IMR-90 (cell line): Measurements from ENCODE around the gene ITGA2. TPM values are rescaled to one million over a fixed set of nuclear protein-coding genes. Genes with fewer than 3 reads are reported as not detected.

Experiments used
- ATAC-seq: fragments of 200-7000 bp; cut with Tn5 transposase; 2 replicates; pipeline ENCODE4 v1.9.1; 2020; ENCODE audit warnings: low read depth, mild to moderate bottlenecking, moderate library complexity
- BruUV-seq: library from RNA; stranded (reverse); fragments of 400-500 nt; replicated peaks from 2 replicates; lab custom pipeline; 2021; lab: Mats Ljungman, UMichigan
- CTCF ChIA-PET: fragments of 300-600 bp; formaldehyde crosslinking; extraction: SDS; loops from one replicate; lab custom pipeline; 2021; ENCODE audit warnings: antibody characterized with exemption; lab: Yijun Ruan, JAX
- POLR2A ChIA-PET: fragments of 300-600 bp; sonication (Branson Sonifier 250); formaldehyde crosslinking; loops from one replicate; lab custom pipeline; 2022; ENCODE audit warnings: antibody characterized with exemption; ENCODE audit not compliant: unreplicated experiment; lab: Charles Lee
- DNase-seq: peaks from one replicate; pipeline ENCODE4 v3.0.0; 2013
- H2AFZ ChIP-seq: replicated peaks from 2 replicates; pipeline ENCODE3; 2013; ENCODE audit warnings: low read length, mild to moderate bottlenecking; ENCODE audit not compliant: poor library complexity
- H2AK5ac ChIP-seq: 2 replicates; pipeline ENCODE4 v1.6.1; 2013; ENCODE audit warnings: low read depth, low read length, inconsistent platforms
- H2AK9ac ChIP-seq: replicated peaks from 2 replicates; pipeline ENCODE3; 2013; ENCODE audit warnings: mild to moderate bottlenecking, low read depth, low read length, moderate library complexity; ENCODE audit not compliant: poor library complexity
- H2BK120ac ChIP-seq: 2 replicates; pipeline ENCODE4 v1.6.1; 2013; ENCODE audit warnings: low read depth, low read length, inconsistent platforms
- H2BK15ac ChIP-seq: 3 replicates; pipeline ENCODE4 v1.6.1; 2013; ENCODE audit warnings: low read depth, low read length, inconsistent platforms
- H2BK20ac ChIP-seq: 2 replicates; pipeline ENCODE4 v1.6.1; 2013; ENCODE audit warnings: low read depth, mild to moderate bottlenecking, inconsistent platforms, low read length, moderate library complexity
- H2BK5ac ChIP-seq: 2 replicates; pipeline ENCODE4 v1.6.1; 2013; ENCODE audit warnings: mild to moderate bottlenecking, low read depth, low read length, inconsistent platforms; ENCODE audit not compliant: poor library complexity, severe bottlenecking
- H3K14ac ChIP-seq: replicated peaks from 2 replicates; pipeline ENCODE4 v1.6.1; 2013; ENCODE audit warnings: low read depth, low read length, inconsistent platforms
- H3K18ac ChIP-seq: 2 replicates; pipeline ENCODE4 v1.6.1; 2013; ENCODE audit warnings: low read depth, low read length, control low read depth
- H3K23ac ChIP-seq: 2 replicates; pipeline ENCODE4 v1.6.1; 2013; ENCODE audit warnings: low read depth, low read length, inconsistent platforms
- H3K27ac ChIP-seq: 2 replicates; pipeline ENCODE4 v1.5.1; 2013; ENCODE audit warnings: mild to moderate bottlenecking, control low read depth, low read length; ENCODE audit not compliant: insufficient read depth
- H3K27me3 ChIP-seq: 2 replicates; pipeline ENCODE4 v1.6.1; 2013; ENCODE audit warnings: low read length; ENCODE audit not compliant: control insufficient read depth, insufficient read depth
- H3K36me3 ChIP-seq: 2 replicates; pipeline ENCODE4 v1.6.1; 2013; ENCODE audit warnings: low read length, mixed read lengths; ENCODE audit not compliant: control insufficient read depth, insufficient read depth
- H3K4ac ChIP-seq: 2 replicates; pipeline ENCODE4 v1.6.1; 2013; ENCODE audit warnings: low read depth, low read length, inconsistent platforms
- H3K4me1 ChIP-seq: 2 replicates; pipeline ENCODE4 v1.6.1; 2013; ENCODE audit warnings: low read length, mixed read lengths; ENCODE audit not compliant: control insufficient read depth, insufficient read depth
- H3K4me2 ChIP-seq: 2 replicates; pipeline ENCODE4 v1.6.1; 2013; ENCODE audit warnings: low read depth, mild to moderate bottlenecking, control low read depth, low read length, moderate library complexity
- H3K4me3 ChIP-seq: 2 replicates; pipeline ENCODE4 v1.5.1; 2013; ENCODE audit warnings: low read depth, mild to moderate bottlenecking, control low read depth, low read length, moderate library complexity; ENCODE audit not compliant: insufficient read depth
- H3K56ac ChIP-seq: 2 replicates; pipeline ENCODE4 v1.6.1; 2013; ENCODE audit warnings: low read length, inconsistent platforms; ENCODE audit not compliant: insufficient read depth; ENCODE audit errors: extremely low read depth
- H3K79me1 ChIP-seq, 2 experiments: 2 replicates each; pipeline ENCODE4 v1.6.1; 2013; ENCODE audit warnings: low read length in 2 of 2, inconsistent platforms in 1 of 2, low read depth in 1 of 2
- H3K9ac ChIP-seq: 2 replicates; pipeline ENCODE4 v1.6.1; 2013; ENCODE audit warnings: low read depth, low read length, control low read depth
- H3K9me1 ChIP-seq: 2 replicates; pipeline ENCODE4 v1.6.1; 2013; ENCODE audit warnings: low read length, inconsistent platforms; ENCODE audit not compliant: insufficient read depth
- H3K9me3 ChIP-seq: 2 replicates; pipeline ENCODE4 v1.6.1; 2013; ENCODE audit warnings: low read length; ENCODE audit not compliant: control insufficient read depth, insufficient read depth
- H4K20me1 ChIP-seq: 2 replicates; pipeline ENCODE4 v1.6.1; 2013; ENCODE audit warnings: low read length, inconsistent platforms; ENCODE audit not compliant: insufficient read depth
- H4K5ac ChIP-seq: 2 replicates; pipeline ENCODE4 v1.6.1; 2013; ENCODE audit warnings: mild to moderate bottlenecking, low read depth, low read length, control low read depth
- H4K8ac ChIP-seq, 2 experiments: 2 replicates each; pipeline ENCODE4 v1.6.1; 2013; ENCODE audit warnings: low read depth in 2 of 2, low read length in 2 of 2, control low read depth in 1 of 2, inconsistent platforms in 1 of 2
- H4K91ac ChIP-seq: 2 replicates; pipeline ENCODE4 v1.6.1; 2013; ENCODE audit warnings: low read depth, low read length, inconsistent platforms; ENCODE audit not compliant: insufficient read depth
- CEBPB ChIP-seq: IDR thresholded peaks from 2 replicates; pipeline ENCODE4 v1.6.1; 2012; ENCODE audit warnings: low read depth, low read length, improper control_type of control experiment
- CHD1 ChIP-seq: IDR thresholded peaks from 2 replicates; pipeline ENCODE4 v1.6.1; 2012; ENCODE audit warnings: low read depth, low read length, improper control_type of control experiment
- CTCF ChIP-seq: conservative IDR thresholded peaks from 2 replicates; pipeline ENCODE4 v1.5.1; 2012; ENCODE audit warnings: mild to moderate bottlenecking, low read depth, low read length, improper control_type of control experiment
- FOS ChIP-seq: fragments of 150-350 bp; IDR thresholded peaks from 2 replicates; pipeline ENCODE4 v1.6.1; 2016; ENCODE audit warnings: low read depth, low read length
- MAZ ChIP-seq: IDR thresholded peaks from 2 replicates; pipeline ENCODE4 v1.6.1; 2012; ENCODE audit warnings: low read depth, mild to moderate bottlenecking, low read length, improper control_type of control experiment, moderate library complexity, borderline replicate concordance
- MXI1 ChIP-seq: IDR thresholded peaks from 2 replicates; pipeline ENCODE4 v1.6.1; 2012; ENCODE audit warnings: low read depth, mild to moderate bottlenecking, low read length, moderate library complexity, borderline replicate concordance
- POLR2A ChIP-seq: IDR thresholded peaks from 2 replicates; pipeline ENCODE4 v1.6.1; 2012; ENCODE audit warnings: mild to moderate bottlenecking, low read depth, low read length
- RFX5 ChIP-seq: IDR thresholded peaks from 2 replicates; pipeline ENCODE4 v1.8.0; 2012; ENCODE audit warnings: low read depth, mild to moderate bottlenecking, low read length, moderate library complexity
- SMC3 ChIP-seq: fragments of 150-350 bp; IDR thresholded peaks from 2 replicates; pipeline ENCODE4 v1.6.1; 2016; ENCODE audit warnings: low read depth, mild to moderate bottlenecking, antibody characterized with exemption, low read length, moderate library complexity
- USF2 ChIP-seq: fragments of 150-350 bp; IDR thresholded peaks from 2 replicates; pipeline ENCODE4 v1.6.1; 2017; ENCODE audit warnings: mild to moderate bottlenecking, antibody characterized with exemption, low read length, low read depth
- WGBS, 2 experiments: methylation state at CpG; one replicate each; pipeline versions ENCODE4 v1.1.5 to v1.1.7; 2013; ENCODE audit warnings: missing lambda C conversion rate in 2 of 2; ENCODE audit not compliant: insufficient read length in 1 of 2; ENCODE audit errors: extremely low coverage in 2 of 2; 5-methylcytosine and 5-hydroxymethylcytosine counted together
- dilution Hi-C: fragments of 300-500 bp; cut with HindIII; formaldehyde crosslinking; loops from one replicate; pipeline ENCODE4 v1.14.3; 2018; ENCODE audit warnings: low sequenced_read_pairs; ENCODE audit not compliant: unreplicated experiment
- in situ Hi-C: fragments of 300-500 bp; cut with MboI; formaldehyde crosslinking; loops from 3 replicates; pipeline ENCODE4 v1.14.3; 2019; ENCODE audit warnings: low sequenced_read_pairs, inconsistent platforms, mixed read lengths
- intact Hi-C: fragments of 100-400 bp; cut with micrococcal nuclease; formaldehyde crosslinking; loops from 2 replicates; pipeline ENCODE4 v1.10.0; 2022
- polyA plus RNA-seq, 3 experiments: library from polyadenylated mRNA; depleted of rRNA; stranded (reverse); fragments of >200 nt; gene quantifications; 2 replicates each; pipeline ENCODE4 v1.2.3, GENCODE V29; 2012; ENCODE audit warnings: low replicate concordance in 1 of 3
- total RNA-seq: library from RNA; depleted of rRNA; stranded (reverse); fragments of >200 nt; gene quantifications from 2 replicates; pipeline ENCODE4 v1.2.3, GENCODE V29; 2012

Gene ITGA2
- total and polyA plus RNA-seq, 2 of the 4 experiments (the other 2 are of a cell fraction): 23.3 to 93.4 TPM

- no peak for TF ChIP-seq CTCF
- TF ChIP-seq CEBPB: no peak
- TF ChIP-seq SMC3: no peak
- TF ChIP-seq MXI1: no peak
- no peak for TF ChIP-seq POLR2A
- TF ChIP-seq MAZ: no peak
- TF ChIP-seq CHD1: no peak
- TF ChIP-seq USF2: no peak
- TF ChIP-seq FOS: no peak
- no peak for TF ChIP-seq RFX5
- no peak overlapping the region for H2BK15ac ChIP-seq
- no peak overlapping the region for H3K4me3 ChIP-seq
- peak overlapping the region; percentile 13; the same call in 1 of the 2 replicates for H3K14ac ChIP-seq
- H2AK5ac ChIP-seq: no peak overlapping the region
- H3K4ac ChIP-seq: no peak overlapping the region; the same call in 1 of the 2 replicates
- H4K8ac ChIP-seq: peak overlapping the region in 1 of 2 experiments; percentile 0; a peak in 1 of 4 replicates
- no peak overlapping the region for H3K23ac ChIP-seq
- CTCF ChIA-PET: interaction anchor here (1.1 to 2.6 kb wide), 2 partner anchors 12 to 17 kb away, joined by 3 to 7 read pairs; no protein-coding TSS in a partner anchor
- dilution Hi-C loops: no loop called here
- H3K79me1 ChIP-seq: peaks cover 12 to 58% of the 10 kb centered on the region in 2 experiments; a peak in 3 of 4 replicates
- H4K5ac ChIP-seq: peak overlapping the region; percentile 1; the same call in 1 of the 2 replicates
- DNase-seq (peak; percentile 39), ATAC-seq (peak; percentile 19; the same call in 1 of the 2 replicates)
- H4K91ac ChIP-seq: no peak overlapping the region
- no peak overlapping the region; the same call in 1 of the 2 replicates for H3K4me2 ChIP-seq
- peak overlapping the region; percentile 10 for H2BK5ac ChIP-seq
- no peak overlapping the region for H3K9ac ChIP-seq
- in situ Hi-C loops: no loop called here
- H3K56ac ChIP-seq: no peak overlapping the region
- H2BK120ac ChIP-seq: peak overlapping the region; percentile 3; the same call in 1 of the 2 replicates
- H3K18ac ChIP-seq: peak overlapping the region; percentile 7; the same call in 1 of the 2 replicates
- H2BK20ac ChIP-seq: peak overlapping the region; percentile 21; the same call in 1 of the 2 replicates
- no peaks in the 10 kb centered on the region for H3K9me3 ChIP-seq
- POLR2A ChIA-PET: interaction anchor here (0.6 kb wide), 1 partner anchor 27 kb away, joined by 4 read pairs; no protein-coding TSS in a partner anchor
- BruUV-seq: no TSS peak
- no peak overlapping the region for H2AK9ac ChIP-seq
- peaks cover 12% of the 10 kb centered on the region; the same call in 1 of the 2 replicates for H3K9me1 ChIP-seq
- no CpG with 5 or more reads among the region's 1 CpG for WGBS, 2 experiments
- peaks cover 19% of the 10 kb centered on the region for H3K4me1 ChIP-seq
- H4K20me1 ChIP-seq: no peaks in the 10 kb centered on the region
- H3K27me3 ChIP-seq: no peaks in the 10 kb centered on the region
- intact Hi-C loops: no loop called here
- no peak overlapping the region for H3K27ac ChIP-seq
- no peaks in the 10 kb centered on the region; the same call in 1 of the 2 replicates for H3K36me3 ChIP-seq
- H2AFZ ChIP-seq: no peak overlapping the region
These were observed 21.7 kb downstream of the ITGA2 start for GRCh38 chr5:53010814-53011213.
